Left lung (tissue), 10 donors: Measurements from ENCODE around the gene CLDN16. TPM values are rescaled to one million over a fixed set of nuclear protein-coding genes. Genes with fewer than 3 reads are reported as not detected.

Experiments used
- ATAC-seq: fragments of 200-7000 bp; cut with Tn5 transposase; one replicate; pipeline ENCODE4 v1.9.1; 2020; ENCODE audit warnings: moderate library complexity
- DNase-seq, 4 donors: peaks; one replicate each; pipeline ENCODE4 v3.0.0-alpha.2; 2013 to 2020
- H3K27ac ChIP-seq, 2 donors: fragments of 200-600 bp; sonication (generic) in 1 of 2; one replicate each; pipeline versions ENCODE4 v1.5.0 to v1.8.0; 2020 to 2021
- H3K27me3 ChIP-seq, 2 donors: fragments of 200-600 bp; sonication (generic) in 1 of 2; one replicate each; pipeline versions ENCODE4 v1.5.0 to v1.8.0; 2020 to 2021
- H3K36me3 ChIP-seq, 2 donors: fragments of 200-600 bp; sonication (generic) in 1 of 2; one replicate each; pipeline versions ENCODE4 v1.5.0 to v1.8.0; 2020 to 2021
- H3K4me1 ChIP-seq, 2 donors: fragments of 200-600 bp; one replicate each; pipeline ENCODE4 v1.8.0; 2021
- H3K4me3 ChIP-seq, 2 donors: fragments of 200-600 bp; sonication (generic) in 1 of 2; one replicate each; pipeline versions ENCODE4 v1.5.0 to v1.8.0; 2020 to 2021; ENCODE audit warnings: mild to moderate bottlenecking in 1 of 2
- H3K9me3 ChIP-seq, 2 donors: fragments of 200-600 bp; sonication (generic) in 1 of 2; one replicate each; pipeline versions ENCODE4 v1.5.0 to v1.8.0; 2020 to 2021
- intact Hi-C, 2 donors: fragments of 100-400 bp; cut with DNase I; formaldehyde crosslinking; loops; one replicate each; pipeline versions ENCODE4 v1.11.2 to v1.14.2; 2022
- polyA plus RNA-seq, 6 donors: library from polyadenylated mRNA; unstranded; fragments of 120-200 nt; gene quantifications; one replicate each; pipeline ENCODE4 v1.2.1, GENCODE V29; 2013; ENCODE audit not compliant: insufficient read length in 6 of 6
- total RNA-seq, 2 donors: library from RNA; stranded (reverse); fragmentation: NEBNext Ultra II Directional; extraction: Animal tissue kit (Norgen Biotek cat#: 25700); gene quantifications; one replicate each; pipeline ENCODE4 v1.2.1, GENCODE V29; 2021
- TF ChIP-seq, protein P1 (sequence below), 2 donors: fragments of 200-600 bp; sonication (generic) in 1 of 2; IDR thresholded peaks; one replicate each; pipeline versions ENCODE4 v1.5.0 to v1.8.0; 2021; ENCODE audit warnings: antibody characterized with exemption in 2 of 2
- donor health status: DM: no; HTN: yes; CAD: no.
- donor health status: DM: no; HTN: no; CAD: no.

Gene CLDN16
- total and polyA plus RNA-seq, 8 donors, result 0.04 to 1.1 (median 0.29) TPM; not detected in 1

- DNase-seq (no peak), ATAC-seq (no peak)
- Histone ChIP-seq H3K27me3 (no peaks in the 10 kb centered on the region), H3K36me3 (no peaks in the 10 kb centered on the region), H3K4me1 (no peaks in the 10 kb centered on the region), H3K27ac (no peak overlapping the region), H3K4me3 (no peak overlapping the region), H3K9me3 (no peaks in the 10 kb centered on the region)
- TF ChIP-seq, protein P1, sequence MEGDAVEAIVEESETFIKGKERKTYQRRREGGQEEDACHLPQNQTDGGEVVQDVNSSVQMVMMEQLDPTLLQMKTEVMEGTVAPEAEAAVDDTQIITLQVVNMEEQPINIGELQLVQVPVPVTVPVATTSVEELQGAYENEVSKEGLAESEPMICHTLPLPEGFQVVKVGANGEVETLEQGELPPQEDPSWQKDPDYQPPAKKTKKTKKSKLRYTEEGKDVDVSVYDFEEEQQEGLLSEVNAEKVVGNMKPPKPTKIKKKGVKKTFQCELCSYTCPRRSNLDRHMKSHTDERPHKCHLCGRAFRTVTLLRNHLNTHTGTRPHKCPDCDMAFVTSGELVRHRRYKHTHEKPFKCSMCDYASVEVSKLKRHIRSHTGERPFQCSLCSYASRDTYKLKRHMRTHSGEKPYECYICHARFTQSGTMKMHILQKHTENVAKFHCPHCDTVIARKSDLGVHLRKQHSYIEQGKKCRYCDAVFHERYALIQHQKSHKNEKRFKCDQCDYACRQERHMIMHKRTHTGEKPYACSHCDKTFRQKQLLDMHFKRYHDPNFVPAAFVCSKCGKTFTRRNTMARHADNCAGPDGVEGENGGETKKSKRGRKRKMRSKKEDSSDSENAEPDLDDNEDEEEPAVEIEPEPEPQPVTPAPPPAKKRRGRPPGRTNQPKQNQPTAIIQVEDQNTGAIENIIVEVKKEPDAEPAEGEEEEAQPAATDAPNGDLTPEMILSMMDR (IDR thresholded peaks at IDR 0.05), result no peak
- intact Hi-C loops, result no loop called here
Observed at GRCh38 chr3:190424108-190424477, 36.1 kb downstream of the CLDN16 start.

- no peak overlapping the region for H3K27ac ChIP-seq
- no peaks in the 10 kb centered on the region for H3K36me3 ChIP-seq
- TF ChIP-seq, protein P1 (IDR thresholded peaks at IDR 0.05), result peak; percentile 43 to 57
- no peak overlapping the region for H3K4me3 ChIP-seq
- ATAC-seq, result peak; percentile 92
- no peaks in the 10 kb centered on the region for H3K4me1 ChIP-seq
- H3K27me3 ChIP-seq, result no peaks in the 10 kb centered on the region
- DNase-seq, result peak; percentile 36 to 78 (median 54)
- no peaks in the 10 kb centered on the region for H3K9me3 ChIP-seq
- intact Hi-C loops, result no loop called here
Observed at GRCh38 chr3:190424478-190425439, 36.8 kb downstream of the CLDN16 start.

DNA sequence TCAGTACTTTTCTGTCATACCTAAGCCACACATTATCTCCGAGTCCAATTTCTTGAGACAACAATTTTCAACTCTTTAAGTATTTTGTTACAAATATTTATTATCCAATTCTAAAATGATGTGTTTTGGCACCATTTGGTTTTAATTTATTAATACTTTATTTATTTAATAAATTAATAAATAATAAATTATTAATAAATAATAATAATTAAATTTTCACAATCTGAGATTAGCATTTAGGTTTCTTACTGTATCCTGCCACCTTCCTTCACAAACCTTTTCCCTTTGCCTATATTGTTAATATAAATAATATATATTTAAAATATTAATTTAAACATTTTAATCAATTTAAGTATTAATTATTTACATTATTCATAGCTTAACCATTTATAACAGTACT is 37.9 kb downstream of the CLDN16 start:
- ATAC-seq (no peak), DNase-seq (no peak)
- TF ChIP-seq, protein P1 (IDR thresholded peaks at IDR 0.05), result no peak
- no peak overlapping the region for H3K27ac ChIP-seq
- H3K4me1 ChIP-seq, result no peaks in the 10 kb centered on the region
- H3K4me3 ChIP-seq, result no peak overlapping the region
- no peaks in the 10 kb centered on the region for H3K36me3 ChIP-seq
- intact Hi-C loops, result no loop called here
- no peaks in the 10 kb centered on the region for H3K9me3 ChIP-seq
- no peaks in the 10 kb centered on the region for H3K27me3 ChIP-seq

DNA sequence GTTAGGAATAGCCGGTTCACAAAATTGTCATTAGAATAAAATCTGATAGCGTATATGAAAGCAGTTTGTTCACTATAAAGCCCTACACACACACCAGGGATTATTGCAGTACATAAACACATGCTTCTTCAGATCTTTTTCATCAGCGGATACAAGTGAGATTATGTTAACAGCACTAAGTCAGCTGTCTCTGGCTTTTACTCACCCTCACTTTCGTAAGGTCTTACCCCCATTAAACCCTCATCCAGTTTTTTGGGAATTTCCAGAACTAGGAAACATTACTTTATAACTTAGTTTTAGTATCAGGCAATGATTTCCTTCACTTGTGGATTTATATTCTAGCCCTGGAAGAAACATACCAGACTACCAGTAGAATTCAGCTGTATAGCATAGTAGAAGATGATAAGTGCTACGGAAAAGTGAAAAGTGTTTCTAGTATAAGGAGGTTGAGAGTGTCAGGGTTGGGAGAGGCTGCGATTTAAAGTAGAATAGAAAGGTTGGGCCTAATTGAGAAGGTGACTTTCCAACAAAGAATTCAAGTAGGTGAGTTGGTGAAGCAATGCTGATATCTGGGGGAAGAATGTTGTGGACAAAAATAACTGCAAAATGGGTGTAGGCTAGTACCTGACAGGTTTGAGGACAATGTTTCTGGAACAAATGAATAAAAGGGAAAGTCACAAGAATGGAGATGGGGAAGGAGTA is 39.0 kb downstream of the CLDN16 start:
- DNase-seq, result no peak
- H3K27ac ChIP-seq, result no peak overlapping the region
- ATAC-seq, result peak; percentile 51
- H3K36me3 ChIP-seq, result no peaks in the 10 kb centered on the region
- intact Hi-C loops, result no loop called here
- TF ChIP-seq, protein P1 (IDR thresholded peaks at IDR 0.05), result no peak
- H3K9me3 ChIP-seq, result no peaks in the 10 kb centered on the region
- H3K4me3 ChIP-seq, result no peak overlapping the region
- H3K27me3 ChIP-seq, result no peaks in the 10 kb centered on the region
- no peaks in the 10 kb centered on the region for H3K4me1 ChIP-seq

GRCh38 chr3:190429681-190430080 is 41.7 kb downstream of the CLDN16 start:
- Histone ChIP-seq H3K4me1 (no peaks in the 10 kb centered on the region), H3K36me3 (no peaks in the 10 kb centered on the region), H3K4me3 (no peak overlapping the region), H3K9me3 (no peaks in the 10 kb centered on the region), H3K27me3 (no peaks in the 10 kb centered on the region), H3K27ac (no peak overlapping the region)
- intact Hi-C loops, result no loop called here
- TF ChIP-seq, protein P1 (IDR thresholded peaks at IDR 0.05), result no peak
- DNase-seq, result no peak
- ATAC-seq, result no peak
